ENCODE data around the gene GSN. TPM values are rescaled to one million over a fixed set of nuclear protein-coding genes. Genes with fewer than 3 reads are reported as not detected.

Gene GSN
- polyA plus RNA-seq, 3 donors: 67.4 to 187 (median 95.8) TPM

DNA sequence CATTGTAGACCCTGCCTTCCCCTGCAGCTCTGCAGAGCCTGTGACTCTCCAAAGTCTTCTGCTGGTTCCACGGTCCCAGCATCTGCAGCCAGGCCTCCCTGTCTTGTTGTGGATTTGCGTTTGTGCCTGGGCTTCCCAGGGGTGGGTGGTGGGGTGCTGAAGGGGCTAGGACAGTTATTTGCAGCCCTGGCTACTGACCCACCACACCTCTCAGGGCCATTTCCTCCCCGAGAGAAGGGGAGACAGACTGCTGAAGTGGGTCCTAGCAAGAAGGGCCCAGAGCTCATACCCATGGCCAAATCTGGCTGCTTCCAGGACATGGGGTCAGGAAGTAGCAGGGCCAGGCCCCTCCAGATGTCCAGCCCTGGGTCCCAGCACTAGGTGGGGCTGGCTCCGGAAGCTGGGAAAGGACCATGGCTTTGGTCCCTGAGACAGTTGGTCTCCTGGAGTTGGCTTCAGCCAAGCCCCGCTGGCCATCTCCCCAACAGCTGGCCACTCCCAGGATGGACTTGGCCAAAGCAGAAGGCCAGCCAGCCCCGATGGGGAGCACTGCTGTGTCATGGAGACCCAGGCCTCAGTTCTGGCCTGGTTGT lies 26.3 kb downstream of the GSN start:
- Mint-ChIP-seq H3K4me3 (no peak overlapping the region), H3K4me1 (peaks cover 45% of the 10 kb centered on the region), H3K27ac (no peak overlapping the region), H3K36me3 (peaks cover 15 to 33% of the 10 kb centered on the region in 2 donors), H3K9me3 (no peaks in the 10 kb centered on the region), H3K27me3 (ENCODE audit: low read depth in 3 of 3) (peaks cover 2 to 5% (median 3%) of the 10 kb centered on the region in 3 donors)
- peaks cover 0 to 2% of the 10 kb centered on the region in 2 donors for H3K27me3 ChIP-seq (ENCODE audit: control insufficient read depth in 2 of 2, insufficient read depth in 2 of 2, low read length in 2 of 2)
- H3K9ac ChIP-seq (ENCODE audit: insufficient read depth, low read length, poor library complexity, severe bottlenecking): no peak overlapping the region
- no peaks in the 10 kb centered on the region for H3K9me3 ChIP-seq (replicated peaks in 1 of 2; ENCODE audit: control insufficient read depth in 1 of 2, insufficient read depth in 1 of 2, low read length in 2 of 2)
- H3K4me1 ChIP-seq (ENCODE audit: control insufficient read depth in 1 of 2, insufficient read depth in 2 of 2, low read length in 2 of 2): peaks cover 38 to 42% of the 10 kb centered on the region in 2 donors
- H3K36me3 ChIP-seq (replicated peaks in 1 of 2; ENCODE audit: control insufficient read depth in 1 of 2, insufficient read depth in 2 of 2, low read length in 2 of 2): peaks cover 2 to 29% of the 10 kb centered on the region in 2 donors
- intact Hi-C loops (cut with micrococcal nuclease): no loop called here
- no peak overlapping the region for H2AFZ ChIP-seq (ENCODE audit: insufficient read depth, low read depth, low read length, poor library complexity, severe bottlenecking)
- TF ChIP-seq, protein P1, sequence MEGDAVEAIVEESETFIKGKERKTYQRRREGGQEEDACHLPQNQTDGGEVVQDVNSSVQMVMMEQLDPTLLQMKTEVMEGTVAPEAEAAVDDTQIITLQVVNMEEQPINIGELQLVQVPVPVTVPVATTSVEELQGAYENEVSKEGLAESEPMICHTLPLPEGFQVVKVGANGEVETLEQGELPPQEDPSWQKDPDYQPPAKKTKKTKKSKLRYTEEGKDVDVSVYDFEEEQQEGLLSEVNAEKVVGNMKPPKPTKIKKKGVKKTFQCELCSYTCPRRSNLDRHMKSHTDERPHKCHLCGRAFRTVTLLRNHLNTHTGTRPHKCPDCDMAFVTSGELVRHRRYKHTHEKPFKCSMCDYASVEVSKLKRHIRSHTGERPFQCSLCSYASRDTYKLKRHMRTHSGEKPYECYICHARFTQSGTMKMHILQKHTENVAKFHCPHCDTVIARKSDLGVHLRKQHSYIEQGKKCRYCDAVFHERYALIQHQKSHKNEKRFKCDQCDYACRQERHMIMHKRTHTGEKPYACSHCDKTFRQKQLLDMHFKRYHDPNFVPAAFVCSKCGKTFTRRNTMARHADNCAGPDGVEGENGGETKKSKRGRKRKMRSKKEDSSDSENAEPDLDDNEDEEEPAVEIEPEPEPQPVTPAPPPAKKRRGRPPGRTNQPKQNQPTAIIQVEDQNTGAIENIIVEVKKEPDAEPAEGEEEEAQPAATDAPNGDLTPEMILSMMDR (IDR thresholded peaks at IDR 0.05): no peak
- WGBS (ENCODE audit: insufficient coverage): 85% methylated on average over 6 of the region's 6 CpGs
- no peak for DNase-seq
- H3K4me2 ChIP-seq (replicated peaks; ENCODE audit: extremely low read depth, low read length, poor library complexity, severe bottlenecking): no peak overlapping the region
- no peak overlapping the region for H3K27ac ChIP-seq (ENCODE audit: low read depth in 1 of 2, low read length in 2 of 2)
- peaks cover 4% of the 10 kb centered on the region for H4K20me1 ChIP-seq (ENCODE audit: insufficient read depth, low read length)
- no peak overlapping the region for H3K4me3 ChIP-seq (replicated peaks in 1 of 3; ENCODE audit: low read depth in 2 of 3, low read length in 3 of 3)
- peaks cover 23% of the 10 kb centered on the region for H3K79me2 ChIP-seq (ENCODE audit: insufficient read depth, low read length)

- Mint-ChIP-seq H3K27ac (peak overlapping the region in 2 of 7 donors; percentile 39 to 77), H3K9me3 (no peaks in the 10 kb centered on the region), H3K27me3 (ENCODE audit: low read depth in 3 of 3) (peaks cover 3 to 6% (median 4%) of the 10 kb centered on the region in 3 donors), H3K4me3 (no peak overlapping the region), H3K4me1 (peaks cover 41% of the 10 kb centered on the region), H3K36me3 (peaks cover 14 to 32% of the 10 kb centered on the region in 2 donors)
- Histone ChIP-seq H3K9ac (ENCODE audit: insufficient read depth, low read length, poor library complexity, severe bottlenecking) (no peak overlapping the region), H3K4me2 (replicated peaks; ENCODE audit: extremely low read depth, low read length, poor library complexity, severe bottlenecking) (no peak overlapping the region), H3K27ac (ENCODE audit: low read depth in 1 of 2, low read length in 2 of 2) (no peak overlapping the region), H3K27me3 (ENCODE audit: control insufficient read depth in 2 of 2, insufficient read depth in 2 of 2, low read length in 2 of 2) (peaks cover 0 to 4% of the 10 kb centered on the region in 2 donors), H3K9me3 (replicated peaks in 1 of 2; ENCODE audit: control insufficient read depth in 1 of 2, insufficient read depth in 1 of 2, low read length in 2 of 2) (no peaks in the 10 kb centered on the region), H3K36me3 (replicated peaks in 1 of 2; ENCODE audit: control insufficient read depth in 1 of 2, insufficient read depth in 2 of 2, low read length in 2 of 2) (peaks cover 2 to 29% of the 10 kb centered on the region in 2 donors), H3K4me3 (replicated peaks in 1 of 3; ENCODE audit: low read depth in 2 of 3, low read length in 3 of 3) (no peak overlapping the region), H4K20me1 (ENCODE audit: insufficient read depth, low read length) (peaks cover 4% of the 10 kb centered on the region), H3K79me2 (ENCODE audit: insufficient read depth, low read length) (peaks cover 20% of the 10 kb centered on the region), H2AFZ (ENCODE audit: insufficient read depth, low read depth, low read length, poor library complexity, severe bottlenecking) (no peak overlapping the region), H3K4me1 (ENCODE audit: control insufficient read depth in 1 of 2, insufficient read depth in 2 of 2, low read length in 2 of 2) (peaks cover 34 to 41% of the 10 kb centered on the region in 2 donors)
- intact Hi-C loops (cut with micrococcal nuclease): no loop called here
- WGBS (ENCODE audit: insufficient coverage): 96% methylated on average over 9 of the region's 13 CpGs
- no peak for DNase-seq
- TF ChIP-seq, protein P1 (IDR thresholded peaks at IDR 0.05): no peak
Observed at GRCh38 chr9:121294866-121295661, 27.1 kb downstream of the GSN start.

All from CD14-positive monocyte (primary cell).